Endodermal cell (in vitro differentiated cells): ENCODE measurements around the gene CDK2AP2. TPM values are rescaled to one million over a fixed set of nuclear protein-coding genes. Genes with fewer than 3 reads are reported as not detected.
"Not testable (repeated sequence)": the region's sequence is repeated elsewhere in the genome, so short reads cannot be mapped to it uniquely, and the experiment has no call there.

Source experiments
- DNase-seq: peaks from one replicate; pipeline ENCODE4 v3.0.0-alpha.2; 2017
- H3K27ac ChIP-seq: 2 replicates; pipeline ENCODE4 v1.5.1; 2013; ENCODE audit warnings: mild to moderate bottlenecking, low read depth, low read length, moderate library complexity
- H3K27me3 ChIP-seq: 2 replicates; pipeline ENCODE4 v1.6.1; 2013; ENCODE audit warnings: mild to moderate bottlenecking, low read length, moderate library complexity; ENCODE audit not compliant: insufficient read depth, control insufficient read depth, poor library complexity, severe bottlenecking
- H3K36me3 ChIP-seq: 2 replicates; pipeline ENCODE4 v1.7.0; 2013; ENCODE audit warnings: mild to moderate bottlenecking, low read length, moderate library complexity; ENCODE audit not compliant: control insufficient read depth, insufficient read depth
- H3K4me1 ChIP-seq: one replicate; pipeline ENCODE4 v1.7.0; 2013; ENCODE audit warnings: low read length; ENCODE audit not compliant: control insufficient read depth, insufficient read depth
- H3K4me3 ChIP-seq: 2 replicates; pipeline ENCODE4 v1.5.1; 2013; ENCODE audit warnings: mild to moderate bottlenecking, low read length, moderate library complexity
- H3K9ac ChIP-seq: 2 replicates; pipeline ENCODE4 v1.6.1; 2013; ENCODE audit warnings: mild to moderate bottlenecking, low read length, moderate library complexity; ENCODE audit not compliant: poor library complexity, severe bottlenecking; ENCODE audit errors: extremely low read depth
- H3K9me3 ChIP-seq: 2 replicates; pipeline ENCODE4 v1.6.1; 2013; ENCODE audit warnings: mild to moderate bottlenecking, low read length, moderate library complexity; ENCODE audit not compliant: control insufficient read depth
- H3K27ac Mint-ChIP-seq: 2 replicates; pipeline ENCODE4 v1.8.0; 2020; ENCODE audit warnings: mixed read lengths
- H3K27me3 Mint-ChIP-seq: 2 replicates; pipeline ENCODE4 v1.8.0; 2021; ENCODE audit warnings: mild to moderate bottlenecking, mixed read lengths; ENCODE audit not compliant: insufficient read depth
- H3K36me3 Mint-ChIP-seq: 2 replicates; pipeline ENCODE4 v1.8.0; 2020; ENCODE audit warnings: low read depth, mixed read lengths
- H3K4me1 Mint-ChIP-seq: 2 replicates; pipeline ENCODE4 v1.8.0; 2020; ENCODE audit warnings: mixed read lengths
- H3K4me3 Mint-ChIP-seq: 2 replicates; pipeline ENCODE4 v1.8.0; 2020; ENCODE audit warnings: mild to moderate bottlenecking, moderate library complexity, mixed read lengths
- H3K9me3 Mint-ChIP-seq: 2 replicates; pipeline ENCODE4 v1.8.0; 2020; ENCODE audit warnings: mild to moderate bottlenecking, mixed read lengths
- CTCF ChIP-seq: fragments of 200-600 bp; sonication (generic); conservative IDR thresholded peaks from 2 replicates; pipeline ENCODE4 v1.5.0; 2021; ENCODE audit warnings: antibody characterized with exemption, mild to moderate bottlenecking
- WGBS, 2 experiments: methylation state at CpG; one replicate each; pipeline versions ENCODE4 v1.1.5 to v1.1.7; 2013; ENCODE audit warnings: missing lambda C conversion rate in 2 of 2, mixed read lengths in 1 of 2; ENCODE audit not compliant: insufficient coverage in 1 of 2, insufficient read length in 1 of 2; 5-methylcytosine and 5-hydroxymethylcytosine counted together
- total RNA-seq, 2 donors: library from RNA; stranded (reverse); fragmentation: NEBNext Ultra II Directional in 1 of 2; extraction: Animal tissue kit (Norgen Biotek cat#: 25700) in 1 of 2; gene quantifications; 2 replicates in 1 of 2; 3 replicates in 1 of 2; pipeline ENCODE4 v1.2.1, GENCODE V29; 2021

CDK2AP2 gene
- total RNA-seq, 2 donors from 2014 or later, result 30.6 to 47.6 TPM

GRCh38 chr11:67551127-67551526 lies 43.2 kb upstream of the CDK2AP2 start:
- TF ChIP-seq CTCF, result no peak
- H3K27me3 ChIP-seq, result no peaks in the 10 kb centered on the region
- peaks cover 33% of the 10 kb centered on the region for H3K9me3 Mint-ChIP-seq

DNA sequence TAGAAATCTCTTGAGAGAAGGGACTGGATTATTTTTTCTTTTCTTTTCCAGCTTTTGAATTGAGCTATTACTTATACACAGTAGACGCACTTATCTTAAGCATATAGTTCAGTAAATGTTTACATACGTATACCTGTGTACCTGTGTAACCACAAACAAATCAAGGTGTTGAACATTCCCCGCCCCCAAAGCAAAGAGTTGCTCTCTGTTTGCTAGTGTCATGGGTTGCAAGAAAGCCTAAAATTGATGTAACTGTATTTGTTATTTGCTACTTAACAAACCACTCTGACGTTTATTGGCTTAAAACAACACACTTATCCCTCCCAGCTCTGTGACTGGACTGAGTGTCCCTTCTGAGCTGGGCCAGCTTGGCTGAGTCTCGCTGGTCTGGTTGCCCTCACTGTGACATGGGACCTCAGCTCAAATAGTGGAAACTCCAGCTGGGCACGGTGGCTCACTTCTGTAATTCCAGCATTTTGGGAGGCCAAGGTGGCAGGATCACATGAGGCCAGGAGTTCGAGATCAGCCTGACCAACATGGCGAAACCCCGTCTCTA lies 40.7 kb upstream of the CDK2AP2 start:
- no peak overlapping the region for H3K4me3 ChIP-seq
- H3K9me3 ChIP-seq, result peaks cover 26% of the 10 kb centered on the region
- peaks cover 31% of the 10 kb centered on the region for H3K9me3 Mint-ChIP-seq
- no peak for TF ChIP-seq CTCF
- H3K36me3 Mint-ChIP-seq, result peaks cover 4% of the 10 kb centered on the region
- 92 to 94% methylated on average over 3 to 8 of the region's 9 CpGs for WGBS, 2 experiments
- no peak overlapping the region for H3K9ac ChIP-seq
- no peak overlapping the region for H3K27ac ChIP-seq
- no peaks in the 10 kb centered on the region for H3K36me3 ChIP-seq
- no peaks in the 10 kb centered on the region for H3K27me3 ChIP-seq
- H3K27ac Mint-ChIP-seq, result no peak overlapping the region
- H3K4me1 ChIP-seq, result no peaks in the 10 kb centered on the region
- H3K4me3 Mint-ChIP-seq, result no peak overlapping the region
- no peak for DNase-seq
- H3K4me1 Mint-ChIP-seq, result no peaks in the 10 kb centered on the region
- H3K27me3 Mint-ChIP-seq, result peaks cover 14% of the 10 kb centered on the region

More at GRCh38 chr11:67551127-67551526, 43.2 kb upstream of the CDK2AP2 start:
- DNase-seq, result no peak
- no peaks in the 10 kb centered on the region for H3K4me1 Mint-ChIP-seq
- Histone ChIP-seq H3K27ac (no peak overlapping the region), H3K4me1 (no peaks in the 10 kb centered on the region), H3K4me3 (no peak overlapping the region), H3K9ac (no peak overlapping the region), H3K9me3 (peaks cover 26% of the 10 kb centered on the region), H3K36me3 (no peaks in the 10 kb centered on the region)
- no peak overlapping the region for H3K27ac Mint-ChIP-seq
- peaks cover 14% of the 10 kb centered on the region for H3K27me3 Mint-ChIP-seq
- H3K4me3 Mint-ChIP-seq, result no peak overlapping the region
- peaks cover 4% of the 10 kb centered on the region for H3K36me3 Mint-ChIP-seq

DNA sequence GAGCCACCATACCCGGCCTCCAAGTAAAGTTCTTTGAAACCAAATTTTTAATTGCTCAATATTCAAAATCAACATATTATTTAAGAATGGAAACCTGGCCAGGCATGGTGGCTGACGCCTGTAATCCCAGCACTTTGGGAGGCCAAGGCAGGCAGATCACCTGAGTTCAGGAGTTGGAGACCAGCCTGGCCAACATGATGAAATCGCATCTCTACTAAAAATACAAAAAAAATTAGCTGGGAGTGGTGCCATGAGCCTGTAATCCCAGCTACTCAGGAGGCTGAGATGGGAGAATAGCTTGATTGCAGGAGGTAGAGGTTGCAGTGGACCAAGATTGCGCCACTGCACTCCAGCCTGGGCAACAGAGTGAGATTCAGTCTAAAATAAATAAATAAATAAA lies 40.1 kb upstream of the CDK2AP2 start:
- H3K4me1 Mint-ChIP-seq, H3K9ac ChIP-seq, H3K27ac ChIP-seq, H3K4me3 Mint-ChIP-seq, H3K36me3 Mint-ChIP-seq, H3K4me3 ChIP-seq, H3K27ac Mint-ChIP-seq, H3K4me1 ChIP-seq, H3K27me3 ChIP-seq, H3K36me3 ChIP-seq, DNase-seq: not testable (repeated sequence)
- Mint-ChIP-seq H3K9me3 (peaks cover 31% of the 10 kb centered on the region), H3K27me3 (peaks cover 14% of the 10 kb centered on the region)
- peaks cover 26% of the 10 kb centered on the region for H3K9me3 ChIP-seq
- 88 to 90% methylated on average over 1 to 3 of the region's 4 CpGs for WGBS, 2 experiments

DNA sequence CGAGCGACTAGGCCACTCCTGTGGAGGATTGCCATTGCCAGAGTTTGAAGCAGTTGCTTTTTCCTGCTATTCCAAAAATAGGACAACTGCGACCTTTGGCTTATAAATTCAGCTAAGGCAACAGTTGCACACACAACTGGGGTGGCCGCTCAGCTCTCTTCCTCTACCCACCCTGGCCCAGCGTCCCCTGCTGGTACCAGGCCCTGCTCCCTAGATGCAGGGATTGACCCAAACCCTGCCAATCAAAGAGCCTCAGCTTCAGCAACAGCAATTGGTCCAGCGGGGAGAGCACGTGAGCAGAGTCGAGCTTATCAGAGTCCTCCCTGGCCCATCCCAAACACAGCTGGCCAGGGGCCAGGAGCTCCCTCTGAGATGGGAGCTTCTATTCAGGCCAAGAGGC lies 37.3 kb upstream of the CDK2AP2 start:
- peak; percentile 74 for DNase-seq
- Mint-ChIP-seq H3K4me1 (peaks cover 4% of the 10 kb centered on the region), H3K27me3 (peaks cover 11% of the 10 kb centered on the region), H3K9me3 (peaks cover 9% of the 10 kb centered on the region), H3K36me3 (no peaks in the 10 kb centered on the region), H3K4me3 (no peak overlapping the region), H3K27ac (no peak overlapping the region)
- Histone ChIP-seq H3K4me1 (no peaks in the 10 kb centered on the region), H3K36me3 (no peaks in the 10 kb centered on the region), H3K9ac (no peak overlapping the region), H3K27me3 (no peaks in the 10 kb centered on the region), H3K9me3 (peaks cover 4% of the 10 kb centered on the region), H3K4me3 (no peak overlapping the region), H3K27ac (no peak overlapping the region)
- WGBS, 2 experiments, result 84 to 85% methylated on average over 5 to 8 of the region's 8 CpGs
- peak; percentile 23 for TF ChIP-seq CTCF
